HCT116 (cell line): ENCODE results near the gene MYADM.

Experiments used
- ELF1 ChIP-seq: IDR thresholded peaks from 2 replicates; pipeline ENCODE4 v1.6.1; 2012; ENCODE audit warnings: low read depth, borderline replicate concordance
- EZH2 ChIP-seq: fragments of 200-600 bp; sonication (generic); IDR thresholded peaks from 2 replicates; pipeline ENCODE4 v1.6.1; 2017; ENCODE audit warnings: antibody characterized with exemption, mixed run types
- EZH2phosphoT487 ChIP-seq: fragments of 200-600 bp; IDR thresholded peaks from 2 replicates; pipeline ENCODE4 v1.6.1; 2018; ENCODE audit warnings: antibody characterized with exemption, borderline replicate concordance
- JUND ChIP-seq: IDR thresholded peaks from 2 replicates; pipeline ENCODE4 v1.6.1; 2012
- POLR2A ChIP-seq: IDR thresholded peaks from 2 replicates; pipeline ENCODE4 v1.7.0; 2011; ENCODE audit warnings: borderline replicate concordance; ENCODE audit not compliant: insufficient read depth, insufficient read length; ENCODE audit errors: extremely low read depth
- POLR2AphosphoS5 ChIP-seq: IDR thresholded peaks from 2 replicates; pipeline ENCODE4 v1.6.1; 2011; ENCODE audit warnings: mild to moderate bottlenecking, low read depth, low read length, moderate library complexity
- RAD21 ChIP-seq: IDR thresholded peaks from 2 replicates; pipeline ENCODE4 v1.6.1; 2012; ENCODE audit warnings: low read depth, mild to moderate bottlenecking
- SIN3A ChIP-seq: IDR thresholded peaks from 2 replicates; pipeline ENCODE4 v1.6.1; 2012; ENCODE audit warnings: low read depth
- TCF7L2 ChIP-seq: IDR thresholded peaks from 2 replicates; pipeline ENCODE4 v1.7.0; 2011; ENCODE audit warnings: borderline replicate concordance, inconsistent platforms; ENCODE audit not compliant: insufficient read depth, insufficient read length; ENCODE audit errors: extremely low read depth
- YY1 ChIP-seq: IDR thresholded peaks from 2 replicates; pipeline ENCODE4 v1.6.1; 2011; ENCODE audit warnings: low read length, low read depth, moderate library complexity, mild to moderate bottlenecking; ENCODE audit not compliant: insufficient replicate concordance; ENCODE audit errors: extremely low read depth
- TF ChIP-seq, protein P1 (sequence below), 3 experiments: fragments of 200-600 bp in 1 of 3; sonication (generic) in 1 of 3; IDR thresholded peaks in 2 of 3; conservative IDR thresholded peaks in 1 of 3; 2 replicates each; pipeline ENCODE4 v1.5.1; 2012 to 2017; ENCODE audit warnings: low read depth in 2 of 3, low read length in 2 of 3, antibody characterized with exemption in 1 of 3, borderline replicate concordance in 1 of 3, control low read depth in 1 of 3, mild to moderate bottlenecking in 1 of 3, mixed read lengths in 1 of 3, mixed run types in 1 of 3, moderate library complexity in 1 of 3; ENCODE audit not compliant: insufficient read depth in 1 of 3
- TF ChIP-seq, protein P2 (sequence below): IDR thresholded peaks from 2 replicates; pipeline ENCODE4 v1.6.1; 2012
- TF ChIP-seq, protein P3 (sequence below): IDR thresholded peaks from 2 replicates; pipeline ENCODE4 v1.6.1; 2012

DNA sequence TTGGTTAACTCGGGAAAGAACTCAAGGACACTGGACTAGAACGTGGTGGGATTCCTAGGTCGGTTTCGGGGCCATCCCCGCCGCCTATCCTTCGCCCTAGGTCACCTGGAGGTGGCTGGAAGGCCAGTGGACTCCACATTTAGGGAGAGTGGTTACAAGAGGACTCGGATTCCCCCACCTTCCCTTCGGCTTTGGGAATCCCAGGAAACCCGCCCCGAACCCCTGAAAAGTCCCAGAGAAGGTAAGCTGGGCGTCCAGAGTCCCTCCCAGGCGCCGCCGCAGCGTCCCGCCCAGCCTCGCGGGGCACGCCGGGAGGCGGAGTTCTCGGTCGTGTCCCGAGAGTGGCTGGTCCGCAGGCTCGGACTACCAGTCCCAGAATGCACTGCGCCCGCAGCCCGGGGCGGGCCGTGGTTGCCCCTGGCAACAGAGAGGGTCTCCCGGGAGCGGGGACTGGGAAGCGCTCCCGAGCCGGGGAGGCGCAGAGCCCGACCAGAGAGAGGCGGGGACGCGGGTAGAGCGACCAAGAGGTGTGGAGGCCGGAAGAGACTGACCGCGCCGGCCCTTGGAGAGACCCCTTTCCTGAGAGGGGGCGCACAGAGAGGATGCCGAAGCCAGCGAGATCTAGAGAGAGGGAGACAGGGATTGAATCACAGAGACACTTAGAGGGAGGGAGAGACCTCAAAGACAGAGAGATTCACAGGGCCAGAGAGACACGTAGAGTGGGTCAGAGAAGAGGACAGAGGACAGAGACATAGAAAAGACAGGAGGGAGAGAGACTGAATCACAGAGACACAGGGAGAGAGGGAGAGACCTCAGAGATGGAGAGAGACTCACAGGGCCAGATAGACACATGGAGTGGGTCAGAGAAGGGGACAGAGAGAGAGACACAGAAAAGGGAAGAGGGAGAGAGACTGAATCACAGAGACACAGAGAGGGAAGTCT, 11.7 kb downstream of the MYADM start:
- TF ChIP-seq, protein P1, sequence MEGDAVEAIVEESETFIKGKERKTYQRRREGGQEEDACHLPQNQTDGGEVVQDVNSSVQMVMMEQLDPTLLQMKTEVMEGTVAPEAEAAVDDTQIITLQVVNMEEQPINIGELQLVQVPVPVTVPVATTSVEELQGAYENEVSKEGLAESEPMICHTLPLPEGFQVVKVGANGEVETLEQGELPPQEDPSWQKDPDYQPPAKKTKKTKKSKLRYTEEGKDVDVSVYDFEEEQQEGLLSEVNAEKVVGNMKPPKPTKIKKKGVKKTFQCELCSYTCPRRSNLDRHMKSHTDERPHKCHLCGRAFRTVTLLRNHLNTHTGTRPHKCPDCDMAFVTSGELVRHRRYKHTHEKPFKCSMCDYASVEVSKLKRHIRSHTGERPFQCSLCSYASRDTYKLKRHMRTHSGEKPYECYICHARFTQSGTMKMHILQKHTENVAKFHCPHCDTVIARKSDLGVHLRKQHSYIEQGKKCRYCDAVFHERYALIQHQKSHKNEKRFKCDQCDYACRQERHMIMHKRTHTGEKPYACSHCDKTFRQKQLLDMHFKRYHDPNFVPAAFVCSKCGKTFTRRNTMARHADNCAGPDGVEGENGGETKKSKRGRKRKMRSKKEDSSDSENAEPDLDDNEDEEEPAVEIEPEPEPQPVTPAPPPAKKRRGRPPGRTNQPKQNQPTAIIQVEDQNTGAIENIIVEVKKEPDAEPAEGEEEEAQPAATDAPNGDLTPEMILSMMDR (IDR thresholded peaks at IDR 0.05 in 2 of 3, conservative IDR thresholded peaks at IDR 0.05 in 1 of 3; ENCODE audit: borderline replicate concordance in 1 of 3, insufficient read depth in 1 of 3, low read depth in 2 of 3, low read length in 2 of 3): no peak
- TF ChIP-seq POLR2A: no peak
- no peak for TF ChIP-seq EZH2phosphoT487
- TF ChIP-seq JUND: no peak
- no peak for TF ChIP-seq EZH2
- no peak for TF ChIP-seq ELF1
- TF ChIP-seq YY1: no peak
- TF ChIP-seq, protein P2, sequence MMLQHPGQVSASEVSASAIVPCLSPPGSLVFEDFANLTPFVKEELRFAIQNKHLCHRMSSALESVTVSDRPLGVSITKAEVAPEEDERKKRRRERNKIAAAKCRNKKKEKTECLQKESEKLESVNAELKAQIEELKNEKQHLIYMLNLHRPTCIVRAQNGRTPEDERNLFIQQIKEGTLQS: no peak
- TF ChIP-seq POLR2AphosphoS5: no peak
- TF ChIP-seq SIN3A: no peak
- TF ChIP-seq, protein P3, sequence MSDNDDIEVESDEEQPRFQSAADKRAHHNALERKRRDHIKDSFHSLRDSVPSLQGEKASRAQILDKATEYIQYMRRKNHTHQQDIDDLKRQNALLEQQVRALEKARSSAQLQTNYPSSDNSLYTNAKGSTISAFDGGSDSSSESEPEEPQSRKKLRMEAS: no peak
- no peak for TF ChIP-seq RAD21
- no peak for TF ChIP-seq TCF7L2
